Gastrocnemius medialis (tissue), 4 donors: ENCODE measurements around the gene RELL1.

ENCODE experiments used
- CTCF ChIP-seq, 5 experiments: fragments of 450-650 bp in 3 of 5; fragments of 200-600 bp in 2 of 5; sonication (generic) in 2 of 5; IDR thresholded peaks in 4 of 5; conservative IDR thresholded peaks in 1 of 5; 1 replicate in 4 of 5; 2 replicates in 1 of 5; pipeline ENCODE4 v1.5.1; 2016 to 2019; ENCODE audit warnings: antibody characterized with exemption in 5 of 5, mild to moderate bottlenecking in 3 of 5, moderate library complexity in 3 of 5
- POLR2A ChIP-seq, 2 donors: fragments of 450-650 bp; IDR thresholded peaks; one replicate each; pipeline ENCODE4 v1.6.1; 2017; ENCODE audit warnings: antibody characterized with exemption in 2 of 2, mild to moderate bottlenecking in 2 of 2, moderate library complexity in 2 of 2

GRCh38 chr4:37652747-37653527 lies 33.2 kb downstream of the RELL1 start:
- TF ChIP-seq CTCF (IDR thresholded peaks at IDR 0.05 in 4 of 5, conservative IDR thresholded peaks at IDR 0.05 in 1 of 5) (no peak), POLR2A (IDR thresholded peaks at IDR 0.05) (no peak)
